ENCODE measurements around the gene PIK3CA.

GRCh38 chr3:179141890-179142289, 6.3 kb upstream of the PIK3CA start:
- no peak for TF ChIP-seq POLR2AphosphoS5 (IDR thresholded peaks at IDR 0.05; ENCODE audit: low read depth, low read length)
- no peak for TF ChIP-seq REST (IDR thresholded peaks at IDR 0.05; ENCODE audit: insufficient read depth in 1 of 2, low read depth in 2 of 2, low read length in 2 of 2)
- no peak for TF ChIP-seq SIN3A (IDR thresholded peaks at IDR 0.05; ENCODE audit: borderline replicate concordance, insufficient read depth, low read length)
